GM10248 (cell line): ENCODE measurements around the gene TINAG.

ENCODE experiments used
- CTCF ChIA-PET: fragments of 300-600 bp; sonication (Branson Sonifier 250); formaldehyde crosslinking; extraction: SDS; loops from one replicate; lab custom pipeline; 2021; ENCODE audit warnings: antibody characterized with exemption; lab: Yijun Ruan, JAX
- POLR2A ChIA-PET: fragments of 350-650 bp; sonication (Branson Sonifier 250); formaldehyde crosslinking; extraction: SDS; loops from one replicate; lab custom pipeline; 2020; ENCODE audit warnings: antibody characterized with exemption; lab: Yijun Ruan, JAX
- DNase-seq: peaks from one replicate; pipeline ENCODE4 v3.0.0; 2012; ENCODE audit errors: extremely low spot score
- CTCF ChIP-seq: IDR thresholded peaks from 2 replicates; pipeline ENCODE4 v1.5.1; 2012; ENCODE audit warnings: mild to moderate bottlenecking, low read depth; ENCODE audit errors: extremely low read depth, missing control alignments, control extremely low read depth

Gene TINAG

DNA sequence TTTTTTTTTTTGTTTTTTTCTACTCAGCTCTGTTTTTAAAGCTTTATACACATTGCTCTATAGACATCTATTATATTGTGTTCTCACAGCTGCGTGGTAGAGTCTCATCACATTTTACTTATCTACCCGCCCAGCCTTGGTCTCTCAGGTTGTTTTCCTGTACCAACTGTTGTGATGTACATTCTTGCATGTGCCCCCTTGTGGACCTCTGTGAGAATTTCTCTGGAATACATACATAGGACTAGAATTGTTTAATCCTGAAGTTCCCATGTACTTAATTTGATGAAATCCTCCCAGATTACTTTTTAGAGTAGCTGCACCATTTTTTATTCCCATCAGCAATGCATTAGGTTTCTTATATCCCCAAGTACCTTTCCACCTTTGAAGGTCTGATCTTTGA, 40.4 kb upstream of the TINAG start:
- no peak for TF ChIP-seq CTCF
- DNase-seq = no peak
- POLR2A ChIA-PET = no interaction called here
- CTCF ChIA-PET = interaction anchor here (1.0 to 1.3 kb wide), 3 partner anchors 11 to 281 kb away, joined by 4 to 5 read pairs (median 4); no protein-coding TSS in a partner anchor

DNA sequence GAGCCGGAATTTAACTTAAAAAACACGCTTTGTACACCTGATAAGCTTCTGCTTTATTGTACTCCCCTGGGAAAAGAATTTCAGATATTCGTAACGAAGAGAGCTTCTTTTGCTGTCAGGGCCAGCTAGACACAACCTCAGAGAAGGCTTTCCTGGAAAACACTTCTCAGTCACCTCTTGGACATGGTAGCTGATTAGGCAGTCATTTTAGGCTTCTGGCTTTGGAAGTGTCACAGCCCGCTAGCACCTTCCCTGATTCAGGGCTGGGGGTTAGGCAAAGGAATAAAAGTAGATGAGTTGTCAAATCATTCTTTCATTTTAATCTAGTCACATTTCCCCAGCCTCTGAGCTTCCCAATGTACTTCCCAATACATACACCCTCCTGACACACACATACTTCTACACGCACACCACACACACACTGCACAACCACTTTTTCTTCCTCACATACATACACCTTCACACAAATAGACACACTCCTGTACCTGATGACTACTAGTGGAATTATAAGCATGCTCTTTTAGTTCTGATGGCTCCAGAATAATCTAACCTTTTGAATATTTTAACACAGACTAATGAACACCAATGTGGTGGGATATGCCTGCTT, 34.9 kb upstream of the TINAG start:
- ChIA-PET POLR2A (no interaction called here), CTCF (interaction anchor here (1.2 kb wide), 1 partner anchor 9 kb away, joined by 5 read pairs; no protein-coding TSS in a partner anchor)
- TF ChIP-seq CTCF = no peak
- DNase-seq = no peak

- DNase-seq = no peak
- ChIA-PET POLR2A (no interaction called here), CTCF (no interaction called here)
- no peak for TF ChIP-seq CTCF
These were observed 33.9 kb upstream of the TINAG start for GRCh38 chr6:54274383-54274782.

- ChIA-PET POLR2A (no interaction called here), CTCF (no interaction called here)
- TF ChIP-seq CTCF = no peak
- no peak for DNase-seq
These were observed 26.1 kb upstream of the TINAG start for GRCh38 chr6:54282186-54282585.

DNA sequence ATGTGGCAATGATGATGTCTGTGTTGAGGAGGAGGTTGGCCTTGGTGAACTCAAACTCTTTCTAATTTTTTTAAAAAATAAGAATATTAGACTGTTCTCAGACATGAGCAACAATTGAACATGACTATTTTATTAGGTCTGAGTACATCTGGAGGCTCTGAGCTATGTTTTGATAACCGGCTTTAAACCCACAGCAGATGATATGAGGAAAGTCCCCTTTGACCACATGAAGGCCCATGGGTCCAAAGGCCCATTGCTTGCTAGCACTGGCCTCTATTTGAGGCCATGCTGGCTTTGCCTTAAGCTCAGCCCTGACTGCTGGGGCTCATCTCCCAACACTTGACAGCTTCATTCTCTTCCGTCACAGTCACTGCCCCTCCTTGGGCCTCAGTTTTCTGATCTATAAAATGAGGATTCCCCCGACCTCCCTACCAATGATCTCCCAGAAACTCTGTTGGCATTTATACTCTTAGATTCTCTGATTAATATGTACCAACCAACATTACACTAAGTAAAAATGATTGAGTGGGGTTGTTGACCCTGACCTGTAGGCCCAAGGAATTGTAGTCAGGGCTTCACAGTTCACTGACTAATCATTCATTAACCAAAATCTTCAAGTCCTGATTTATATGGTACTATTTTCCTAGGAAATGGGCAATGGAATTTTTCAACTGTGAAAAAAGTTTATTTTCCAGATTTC, 23.9 kb upstream of the TINAG start:
- no peak for DNase-seq
- ChIA-PET CTCF (no interaction called here), POLR2A (no interaction called here)
- TF ChIP-seq CTCF = no peak

DNA sequence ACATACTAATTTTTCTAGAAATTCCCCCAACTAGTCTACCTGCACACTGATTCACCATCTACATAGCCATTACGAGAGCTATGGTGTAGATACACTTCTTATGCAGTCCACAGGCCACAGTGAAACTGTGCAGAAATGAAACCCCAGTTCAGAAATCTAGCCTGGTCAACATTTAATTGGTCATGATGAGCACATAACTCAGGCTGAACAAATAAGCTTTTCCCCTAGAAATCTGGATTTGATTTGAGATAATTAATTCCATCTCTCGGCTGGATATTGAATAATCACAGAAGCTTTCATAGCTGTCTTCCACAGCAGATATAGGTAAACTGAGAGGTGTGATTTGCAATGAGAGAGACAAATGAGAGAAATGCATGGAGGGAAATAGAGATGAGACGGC, 22.6 kb upstream of the TINAG start:
- TF ChIP-seq CTCF = no peak
- no peak for DNase-seq
- ChIA-PET CTCF (interaction anchor here (0.9 to 3.3 kb wide), 2 partner anchors 14 to 17 kb away, joined by 3 to 8 read pairs; no protein-coding TSS in a partner anchor), POLR2A (no interaction called here)
